Measurements from ENCODE around the gene SF3A2. TPM values are rescaled to one million over a fixed set of nuclear protein-coding genes. Genes with fewer than 3 reads are reported as not detected.
A peak's percentile ranks its signal among the peaks of the same experiment; 100 is the strongest.

The SF3A2 gene
- total and polyA plus RNA-seq, 10 of the 15 experiments (the other 5 are each of a cell fraction or from before 2014, with no cell fraction given), result 0.33 to 143 (median 30.6) TPM

DNA sequence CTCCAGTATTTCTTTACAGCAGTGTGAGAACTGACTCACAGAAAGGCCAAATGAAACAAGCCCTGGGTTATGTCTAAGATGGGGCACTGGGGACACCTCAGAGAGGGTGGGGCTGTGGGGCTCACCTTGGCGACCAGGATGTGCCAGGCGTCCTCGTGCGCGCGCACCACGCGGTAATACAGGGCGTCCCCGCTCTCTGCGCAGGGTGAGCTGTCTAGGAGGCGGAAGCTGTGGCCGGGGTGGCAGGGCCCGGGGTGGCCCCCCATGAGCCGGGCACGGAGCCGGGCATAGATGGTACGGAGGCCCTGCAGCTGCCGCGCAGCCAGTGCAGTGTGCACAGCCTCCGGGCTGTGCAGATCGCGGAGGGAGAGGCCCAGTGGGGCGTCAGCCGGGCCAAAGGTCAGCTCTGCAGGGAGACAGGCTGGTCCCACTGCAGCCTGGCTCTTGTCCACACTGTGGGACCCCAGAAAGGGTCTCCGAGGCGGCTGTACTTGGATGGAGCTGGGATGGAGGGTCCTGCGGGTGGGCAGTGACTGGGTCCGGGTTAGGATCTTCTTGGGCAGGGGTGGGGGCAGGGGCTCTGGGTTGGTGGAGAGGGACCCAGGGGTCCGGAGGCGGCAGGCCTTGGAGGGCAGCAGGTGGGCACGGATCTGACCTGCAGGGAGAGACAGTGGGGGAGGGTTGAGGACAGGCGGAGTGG is 42.0 kb downstream of the SF3A2 start:
- DNase-seq (ENCODE audit: low read depth, low spot score), result no peak
- H3K27me3 ChIP-seq (replicated peaks in 1 of 2; ENCODE audit: control insufficient read depth in 2 of 2, insufficient read depth in 2 of 2, low read length in 1 of 2), result peaks cover 0 to 3% of the 10 kb centered on the region in 2 experiments; a peak in 2 of 4 replicates
- no peak for ATAC-seq
- ChIA-PET SMC1A (ENCODE audit: uncharacterized antibody, unreplicated experiment) (interaction anchor here (1.4 kb wide), 1 partner anchor 115 kb away, joined by 3 read pairs; no protein-coding TSS in a partner anchor), RAD21 (ENCODE audit: unreplicated experiment) (no interaction called here), CTCF (interaction anchor here (0.7 kb wide), 1 partner anchor 51 kb away, joined by 3 read pairs; no protein-coding TSS in a partner anchor), POLR2A (no interaction called here)
- H3K27ac ChIP-seq (ENCODE audit: control insufficient read depth, insufficient read depth), result no peak overlapping the region
- no peak overlapping the region for H2AFZ ChIP-seq (ENCODE audit: control insufficient read depth, low read depth, low read length)
- H3K9me3 ChIP-seq (replicated peaks; ENCODE audit: control insufficient read depth, insufficient read depth, low read length), result no peaks in the 10 kb centered on the region
- in situ Hi-C loops (cut with MboI) (loop anchor here (10.0 kb wide), 1 partner anchor 336 kb away; no protein-coding TSS in a partner anchor), intact Hi-C loops (cut with micrococcal nuclease; ENCODE audit: unreplicated experiment) (loop anchor here (5.0 to 10.0 kb wide), 2 partner anchors 114 to 506 kb away; partner anchors contain the start of genes SGTA and THOP1)
- 91% methylated on average over 33 of the region's 33 CpGs for WGBS (ENCODE audit: insufficient coverage, insufficient replicate concordance, low lambda C conversion rate, missing lambda C conversion rate)
- H3K4me2 ChIP-seq (ENCODE audit: control insufficient read depth, insufficient read depth), result no peak overlapping the region
- no peak overlapping the region for H3K4me3 ChIP-seq
- peaks cover 5% of the 10 kb centered on the region for H4K20me1 ChIP-seq (ENCODE audit: control insufficient read depth, insufficient read depth)
- peaks cover 19% of the 10 kb centered on the region for H3K4me1 ChIP-seq (ENCODE audit: control insufficient read depth, insufficient read depth, low read length)
- no peak for FAIRE-seq
- no TSS peak for BruUV-seq (replicated peaks)
- H3K79me2 ChIP-seq (ENCODE audit: control insufficient read depth, insufficient read depth, low read length), result peaks cover 11% of the 10 kb centered on the region
- peaks cover 4 to 7% of the 10 kb centered on the region in 2 experiments for H3K36me3 ChIP-seq (ENCODE audit: control insufficient read depth in 2 of 2, insufficient read depth in 2 of 2, low read length in 1 of 2)
- no peak overlapping the region for H3K9ac ChIP-seq (ENCODE audit: control insufficient read depth, insufficient read depth, low read length)
- TF ChIP-seq GATAD2B (conservative IDR thresholded peaks at IDR 0.05; ENCODE audit: low read depth), result 0 out of 2 replicates have a peak, but pooled peaks have one; percentile 39
- TF ChIP-seq RAD21 (IDR thresholded peaks at IDR 0.05; ENCODE audit: insufficient read depth, low read depth, low read length), result no peak
- no peak for TF ChIP-seq HDAC2 (IDR thresholded peaks at IDR 0.05)
- no peak for TF ChIP-seq MEF2A (IDR thresholded peaks at IDR 0.05; ENCODE audit: insufficient read depth, low read depth, low read length)
- TF ChIP-seq, protein P1, sequence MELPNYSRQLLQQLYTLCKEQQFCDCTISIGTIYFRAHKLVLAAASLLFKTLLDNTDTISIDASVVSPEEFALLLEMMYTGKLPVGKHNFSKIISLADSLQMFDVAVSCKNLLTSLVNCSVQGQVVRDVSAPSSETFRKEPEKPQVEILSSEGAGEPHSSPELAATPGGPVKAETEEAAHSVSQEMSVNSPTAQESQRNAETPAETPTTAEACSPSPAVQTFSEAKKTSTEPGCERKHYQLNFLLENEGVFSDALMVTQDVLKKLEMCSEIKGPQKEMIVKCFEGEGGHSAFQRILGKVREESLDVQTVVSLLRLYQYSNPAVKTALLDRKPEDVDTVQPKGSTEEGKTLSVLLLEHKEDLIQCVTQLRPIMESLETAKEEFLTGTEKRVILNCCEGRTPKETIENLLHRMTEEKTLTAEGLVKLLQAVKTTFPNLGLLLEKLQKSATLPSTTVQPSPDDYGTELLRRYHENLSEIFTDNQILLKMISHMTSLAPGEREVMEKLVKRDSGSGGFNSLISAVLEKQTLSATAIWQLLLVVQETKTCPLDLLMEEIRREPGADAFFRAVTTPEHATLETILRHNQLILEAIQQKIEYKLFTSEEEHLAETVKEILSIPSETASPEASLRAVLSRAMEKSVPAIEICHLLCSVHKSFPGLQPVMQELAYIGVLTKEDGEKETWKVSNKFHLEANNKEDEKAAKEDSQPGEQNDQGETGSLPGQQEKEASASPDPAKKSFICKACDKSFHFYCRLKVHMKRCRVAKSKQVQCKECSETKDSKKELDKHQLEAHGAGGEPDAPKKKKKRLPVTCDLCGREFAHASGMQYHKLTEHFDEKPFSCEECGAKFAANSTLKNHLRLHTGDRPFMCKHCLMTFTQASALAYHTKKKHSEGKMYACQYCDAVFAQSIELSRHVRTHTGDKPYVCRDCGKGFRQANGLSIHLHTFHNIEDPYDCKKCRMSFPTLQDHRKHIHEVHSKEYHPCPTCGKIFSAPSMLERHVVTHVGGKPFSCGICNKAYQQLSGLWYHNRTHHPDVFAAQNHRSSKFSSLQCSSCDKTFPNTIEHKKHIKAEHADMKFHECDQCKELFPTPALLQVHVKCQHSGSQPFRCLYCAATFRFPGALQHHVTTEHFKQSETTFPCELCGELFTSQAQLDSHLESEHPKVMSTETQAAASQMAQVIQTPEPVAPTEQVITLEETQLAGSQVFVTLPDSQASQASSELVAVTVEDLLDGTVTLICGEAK (IDR thresholded peaks at IDR 0.05; ENCODE audit: borderline replicate concordance), result no peak
- TF ChIP-seq, protein P2, sequence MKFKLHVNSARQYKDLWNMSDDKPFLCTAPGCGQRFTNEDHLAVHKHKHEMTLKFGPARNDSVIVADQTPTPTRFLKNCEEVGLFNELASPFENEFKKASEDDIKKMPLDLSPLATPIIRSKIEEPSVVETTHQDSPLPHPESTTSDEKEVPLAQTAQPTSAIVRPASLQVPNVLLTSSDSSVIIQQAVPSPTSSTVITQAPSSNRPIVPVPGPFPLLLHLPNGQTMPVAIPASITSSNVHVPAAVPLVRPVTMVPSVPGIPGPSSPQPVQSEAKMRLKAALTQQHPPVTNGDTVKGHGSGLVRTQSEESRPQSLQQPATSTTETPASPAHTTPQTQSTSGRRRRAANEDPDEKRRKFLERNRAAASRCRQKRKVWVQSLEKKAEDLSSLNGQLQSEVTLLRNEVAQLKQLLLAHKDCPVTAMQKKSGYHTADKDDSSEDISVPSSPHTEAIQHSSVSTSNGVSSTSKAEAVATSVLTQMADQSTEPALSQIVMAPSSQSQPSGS (IDR thresholded peaks at IDR 0.05; ENCODE audit: low read length), result no peak
- TF ChIP-seq POLR2A (IDR thresholded peaks at IDR 0.05; ENCODE audit: low read depth, low read length), result peak; percentile 74
- TF ChIP-seq SREBF2 (IDR thresholded peaks at IDR 0.05; ENCODE audit: low read length), result no peak
- TF ChIP-seq, protein P3, sequence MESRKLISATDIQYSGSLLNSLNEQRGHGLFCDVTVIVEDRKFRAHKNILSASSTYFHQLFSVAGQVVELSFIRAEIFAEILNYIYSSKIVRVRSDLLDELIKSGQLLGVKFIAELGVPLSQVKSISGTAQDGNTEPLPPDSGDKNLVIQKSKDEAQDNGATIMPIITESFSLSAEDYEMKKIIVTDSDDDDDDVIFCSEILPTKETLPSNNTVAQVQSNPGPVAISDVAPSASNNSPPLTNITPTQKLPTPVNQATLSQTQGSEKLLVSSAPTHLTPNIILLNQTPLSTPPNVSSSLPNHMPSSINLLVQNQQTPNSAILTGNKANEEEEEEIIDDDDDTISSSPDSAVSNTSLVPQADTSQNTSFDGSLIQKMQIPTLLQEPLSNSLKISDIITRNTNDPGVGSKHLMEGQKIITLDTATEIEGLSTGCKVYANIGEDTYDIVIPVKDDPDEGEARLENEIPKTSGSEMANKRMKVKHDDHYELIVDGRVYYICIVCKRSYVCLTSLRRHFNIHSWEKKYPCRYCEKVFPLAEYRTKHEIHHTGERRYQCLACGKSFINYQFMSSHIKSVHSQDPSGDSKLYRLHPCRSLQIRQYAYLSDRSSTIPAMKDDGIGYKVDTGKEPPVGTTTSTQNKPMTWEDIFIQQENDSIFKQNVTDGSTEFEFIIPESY (IDR thresholded peaks at IDR 0.05), result 0 out of 2 replicates have a peak, but pooled peaks have one; percentile 24
- TF ChIP-seq, protein P4, sequence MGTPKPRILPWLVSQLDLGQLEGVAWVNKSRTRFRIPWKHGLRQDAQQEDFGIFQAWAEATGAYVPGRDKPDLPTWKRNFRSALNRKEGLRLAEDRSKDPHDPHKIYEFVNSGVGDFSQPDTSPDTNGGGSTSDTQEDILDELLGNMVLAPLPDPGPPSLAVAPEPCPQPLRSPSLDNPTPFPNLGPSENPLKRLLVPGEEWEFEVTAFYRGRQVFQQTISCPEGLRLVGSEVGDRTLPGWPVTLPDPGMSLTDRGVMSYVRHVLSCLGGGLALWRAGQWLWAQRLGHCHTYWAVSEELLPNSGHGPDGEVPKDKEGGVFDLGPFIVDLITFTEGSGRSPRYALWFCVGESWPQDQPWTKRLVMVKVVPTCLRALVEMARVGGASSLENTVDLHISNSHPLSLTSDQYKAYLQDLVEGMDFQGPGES (IDR thresholded peaks at IDR 0.05), result no peak
- TF ChIP-seq, protein P5, sequence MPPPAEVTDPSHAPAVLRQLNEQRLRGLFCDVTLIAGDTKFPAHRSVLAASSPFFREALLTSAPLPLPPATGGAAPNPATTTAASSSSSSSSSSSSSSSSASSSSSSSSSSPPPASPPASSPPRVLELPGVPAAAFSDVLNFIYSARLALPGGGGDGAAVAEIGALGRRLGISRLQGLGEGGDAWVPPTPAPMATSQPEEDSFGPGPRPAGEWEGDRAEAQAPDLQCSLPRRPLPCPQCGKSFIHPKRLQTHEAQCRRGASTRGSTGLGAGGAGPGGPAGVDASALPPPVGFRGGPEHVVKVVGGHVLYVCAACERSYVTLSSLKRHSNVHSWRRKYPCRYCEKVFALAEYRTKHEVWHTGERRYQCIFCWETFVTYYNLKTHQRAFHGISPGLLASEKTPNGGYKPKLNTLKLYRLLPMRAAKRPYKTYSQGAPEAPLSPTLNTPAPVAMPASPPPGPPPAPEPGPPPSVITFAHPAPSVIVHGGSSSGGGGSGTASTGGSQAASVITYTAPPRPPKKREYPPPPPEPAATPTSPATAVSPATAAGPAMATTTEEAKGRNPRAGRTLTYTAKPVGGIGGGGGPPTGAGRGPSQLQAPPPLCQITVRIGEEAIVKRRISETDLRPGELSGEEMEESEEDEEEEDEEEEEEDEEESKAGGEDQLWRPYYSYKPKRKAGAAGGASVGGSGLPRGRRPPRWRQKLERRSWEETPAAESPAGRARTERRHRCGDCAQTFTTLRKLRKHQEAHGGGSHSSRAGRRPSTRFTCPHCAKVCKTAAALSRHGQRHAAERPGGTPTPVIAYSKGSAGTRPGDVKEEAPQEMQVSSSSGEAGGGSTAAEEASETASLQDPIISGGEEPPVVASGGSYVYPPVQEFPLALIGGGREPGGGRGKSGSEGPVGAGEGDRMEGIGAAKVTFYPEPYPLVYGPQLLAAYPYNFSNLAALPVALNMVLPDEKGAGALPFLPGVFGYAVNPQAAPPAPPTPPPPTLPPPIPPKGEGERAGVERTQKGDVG (CRISPR knock-in tag; IDR thresholded peaks at IDR 0.05), result no peak
